K562 (cell line): ENCODE results near the gene SLC24A4.

Source experiments
- TF ChIP-seq, protein P1 (sequence below), 3 experiments: fragments of 200-800 bp in 1 of 3; fragments of 250-450 bp in 1 of 3; fragments of 450-650 bp in 1 of 3; sonication (Bioruptor Pico) in 1 of 3; sonication (Bioruptor generic) in 1 of 3; formaldehyde crosslinking in 1 of 3; IDR thresholded peaks; 2 replicates each; pipeline versions ENCODE4 v1.6.1 to v1.8.0; 2016 to 2022; ENCODE audit warnings: mild to moderate bottlenecking in 2 of 3, missing genetic modification characterization in 2 of 3, missing compliant biosample characterization in 1 of 3, moderate library complexity in 1 of 3
- TF ChIP-seq, protein P2 (sequence below): fragments of 250-450 bp; sonication (Bioruptor Pico); IDR thresholded peaks from 2 replicates; pipeline ENCODE4 v1.4.0; 2020; ENCODE audit warnings: mild to moderate bottlenecking, moderate library complexity

DNA sequence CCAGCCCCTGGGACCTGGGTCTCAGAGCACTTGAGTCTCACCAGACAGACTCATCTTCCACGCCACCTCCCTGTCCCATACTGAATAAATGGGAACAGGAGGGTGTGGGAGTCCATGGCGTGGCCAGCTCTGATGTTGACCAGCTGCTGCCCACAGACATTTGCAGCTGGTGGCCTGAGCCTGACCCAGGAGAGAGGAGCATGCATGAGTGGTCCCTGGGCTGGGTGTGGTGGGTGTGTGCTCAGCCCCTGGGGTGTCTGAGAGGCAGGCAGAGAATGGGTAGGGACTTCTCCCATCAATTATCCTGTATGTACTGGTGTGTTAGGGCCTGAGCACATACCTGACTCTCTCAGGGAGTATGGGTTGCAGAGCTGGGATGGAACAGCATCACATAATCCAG, 49.3 kb downstream of the SLC24A4 start:
- TF ChIP-seq, protein P1, sequence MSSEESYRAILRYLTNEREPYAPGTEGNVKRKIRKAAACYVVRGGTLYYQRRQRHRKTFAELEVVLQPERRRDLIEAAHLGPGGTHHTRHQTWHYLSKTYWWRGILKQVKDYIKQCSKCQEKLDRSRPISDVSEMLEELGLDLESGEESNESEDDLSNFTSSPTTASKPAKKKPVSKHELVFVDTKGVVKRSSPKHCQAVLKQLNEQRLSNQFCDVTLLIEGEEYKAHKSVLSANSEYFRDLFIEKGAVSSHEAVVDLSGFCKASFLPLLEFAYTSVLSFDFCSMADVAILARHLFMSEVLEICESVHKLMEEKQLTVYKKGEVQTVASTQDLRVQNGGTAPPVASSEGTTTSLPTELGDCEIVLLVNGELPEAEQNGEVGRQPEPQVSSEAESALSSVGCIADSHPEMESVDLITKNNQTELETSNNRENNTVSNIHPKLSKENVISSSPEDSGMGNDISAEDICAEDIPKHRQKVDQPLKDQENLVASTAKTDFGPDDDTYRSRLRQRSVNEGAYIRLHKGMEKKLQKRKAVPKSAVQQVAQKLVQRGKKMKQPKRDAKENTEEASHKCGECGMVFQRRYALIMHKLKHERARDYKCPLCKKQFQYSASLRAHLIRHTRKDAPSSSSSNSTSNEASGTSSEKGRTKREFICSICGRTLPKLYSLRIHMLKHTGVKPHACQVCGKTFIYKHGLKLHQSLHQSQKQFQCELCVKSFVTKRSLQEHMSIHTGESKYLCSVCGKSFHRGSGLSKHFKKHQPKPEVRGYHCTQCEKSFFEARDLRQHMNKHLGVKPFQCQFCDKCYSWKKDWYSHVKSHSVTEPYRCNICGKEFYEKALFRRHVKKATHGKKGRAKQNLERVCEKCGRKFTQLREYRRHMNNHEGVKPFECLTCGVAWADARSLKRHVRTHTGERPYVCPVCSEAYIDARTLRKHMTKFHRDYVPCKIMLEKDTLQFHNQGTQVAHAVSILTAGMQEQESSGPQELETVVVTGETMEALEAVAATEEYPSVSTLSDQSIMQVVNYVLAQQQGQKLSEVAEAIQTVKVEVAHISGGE (CRISPR knock-in tag; IDR thresholded peaks at IDR 0.05): no peak
- TF ChIP-seq, protein P2, sequence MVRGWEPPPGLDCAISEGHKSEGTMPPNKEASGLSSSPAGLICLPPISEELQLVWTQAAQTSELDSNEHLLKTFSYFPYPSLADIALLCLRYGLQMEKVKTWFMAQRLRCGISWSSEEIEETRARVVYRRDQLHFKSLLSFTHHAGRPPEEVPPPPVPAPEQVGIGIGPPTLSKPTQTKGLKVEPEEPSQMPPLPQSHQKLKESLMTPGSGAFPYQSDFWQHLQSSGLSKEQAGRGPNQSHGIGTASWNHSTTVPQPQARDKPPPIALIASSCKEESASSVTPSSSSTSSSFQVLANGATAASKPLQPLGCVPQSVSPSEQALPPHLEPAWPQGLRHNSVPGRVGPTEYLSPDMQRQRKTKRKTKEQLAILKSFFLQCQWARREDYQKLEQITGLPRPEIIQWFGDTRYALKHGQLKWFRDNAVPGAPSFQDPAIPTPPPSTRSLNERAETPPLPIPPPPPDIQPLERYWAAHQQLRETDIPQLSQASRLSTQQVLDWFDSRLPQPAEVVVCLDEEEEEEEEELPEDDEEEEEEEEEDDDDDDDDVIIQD (CRISPR knock-in tag): no peak
